Body of pancreas (tissue), 4 donors: ENCODE results near the gene ATP1A1. TPM values are rescaled to one million over a fixed set of nuclear protein-coding genes. Genes with fewer than 3 reads are reported as not detected.

Experiments
- ATAC-seq: fragments of 150-250 bp; one replicate; pipeline ENCODE4 v1.9.1; 2016
- DNase-seq, 4 donors: peaks; one replicate each; pipeline ENCODE4 v3.0.0-alpha.2; 2019
- H3K27ac ChIP-seq, 4 donors: fragments of 200-600 bp; sonication (generic); 1 replicate in 3 of 4; 2 replicates in 1 of 4; pipeline versions ENCODE4 v1.5.1 to v1.6.1; 2016 to 2019; ENCODE audit warnings: mild to moderate bottlenecking in 1 of 4, mixed read lengths in 1 of 4, moderate library complexity in 1 of 4
- H3K27me3 ChIP-seq, 2 donors: fragments of 200-600 bp; sonication (generic); one replicate each; pipeline ENCODE4 v1.6.0; 2016; ENCODE audit warnings: mild to moderate bottlenecking in 1 of 2
- H3K36me3 ChIP-seq, 2 donors: fragments of 200-600 bp; sonication (generic); replicated peaks in 1 of 2; 2 replicates each; pipeline ENCODE4 v1.5.1; 2016; ENCODE audit warnings: low read depth in 2 of 2; ENCODE audit not compliant: insufficient read depth in 1 of 2
- H3K4me1 ChIP-seq: fragments of 200-600 bp; sonication (generic); one replicate; pipeline ENCODE4 v1.6.0; 2016
- H3K4me3 ChIP-seq, 2 donors: fragments of 200-600 bp; sonication (generic); 1 replicate in 1 of 2; 2 replicates in 1 of 2; pipeline ENCODE4 v1.5.1; 2016 to 2019
- H3K9me3 ChIP-seq, 3 donors: fragments of 200-600 bp; sonication (generic); 1 replicate in 2 of 3; 2 replicates in 1 of 3; pipeline ENCODE4 v1.5.1; 2016
- POLR2A ChIP-seq, 3 donors: fragments of 450-650 bp; IDR thresholded peaks; one replicate each; pipeline ENCODE4 v1.6.1; 2016; ENCODE audit warnings: antibody characterized with exemption in 3 of 3, mild to moderate bottlenecking in 2 of 3
- WGBS, 2 donors: methylation state at CpG; one replicate each; pipeline ENCODE4 v1.1.5; 2017; 5-methylcytosine and 5-hydroxymethylcytosine counted together
- intact Hi-C: fragments of 100-400 bp; cut with DNase I; formaldehyde crosslinking; loops from one replicate; pipeline ENCODE4 v1.15.1; 2023
- total RNA-seq, 2 donors: library from RNA; depleted of rRNA; stranded (reverse); fragments of >200 nt; gene quantifications; one replicate each; pipeline ENCODE4 v1.1.0, GENCODE V29; 2016
- TF ChIP-seq, protein P1 (sequence below), 7 experiments: fragments of 450-650 bp in 4 of 7; fragments of 200-600 bp in 3 of 7; sonication (generic) in 3 of 7; IDR thresholded peaks; one replicate each; pipeline ENCODE4 v1.5.1; 2016 to 2019; ENCODE audit warnings: antibody characterized with exemption in 7 of 7

ATP1A1 gene
- total RNA-seq, 2 donors from 2014 or later, result 423 to 593 TPM

DNA sequence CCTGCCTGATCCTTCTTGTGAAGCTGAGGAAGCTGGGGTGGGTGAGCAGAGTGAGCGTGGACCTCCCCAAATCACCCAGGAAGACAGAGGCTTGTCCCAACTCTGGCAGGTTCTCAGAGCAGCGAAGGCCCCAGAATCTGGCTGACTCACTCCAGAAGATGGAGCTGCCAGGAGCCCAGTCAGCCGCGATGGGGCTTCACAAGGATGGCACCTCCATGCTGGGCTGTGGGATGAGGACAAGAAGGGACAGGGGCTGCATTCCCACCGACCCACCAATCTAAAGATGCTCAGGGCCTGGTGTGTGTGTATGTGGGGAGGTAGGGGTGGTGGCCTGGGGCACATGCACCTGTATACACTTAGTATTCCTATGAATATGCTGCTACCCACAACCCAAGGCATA lies 52.9 kb downstream of the ATP1A1 start:
- Histone ChIP-seq H3K4me1 (no peaks in the 10 kb centered on the region), H3K9me3 (no peaks in the 10 kb centered on the region), H3K36me3 (no peaks in the 10 kb centered on the region), H3K27me3 (no peaks in the 10 kb centered on the region), H3K4me3 (no peak overlapping the region), H3K27ac (no peak overlapping the region)
- ATAC-seq (no peak), DNase-seq (no peak)
- intact Hi-C loops, result loop anchor here (10.0 kb wide), 1 partner anchor 49 kb away; no protein-coding TSS in a partner anchor
- 81 to 83% methylated on average over 5 of the region's 5 CpGs for WGBS, 2 donors
- TF ChIP-seq POLR2A (IDR thresholded peaks at IDR 0.05), result no peak
- TF ChIP-seq, protein P1, sequence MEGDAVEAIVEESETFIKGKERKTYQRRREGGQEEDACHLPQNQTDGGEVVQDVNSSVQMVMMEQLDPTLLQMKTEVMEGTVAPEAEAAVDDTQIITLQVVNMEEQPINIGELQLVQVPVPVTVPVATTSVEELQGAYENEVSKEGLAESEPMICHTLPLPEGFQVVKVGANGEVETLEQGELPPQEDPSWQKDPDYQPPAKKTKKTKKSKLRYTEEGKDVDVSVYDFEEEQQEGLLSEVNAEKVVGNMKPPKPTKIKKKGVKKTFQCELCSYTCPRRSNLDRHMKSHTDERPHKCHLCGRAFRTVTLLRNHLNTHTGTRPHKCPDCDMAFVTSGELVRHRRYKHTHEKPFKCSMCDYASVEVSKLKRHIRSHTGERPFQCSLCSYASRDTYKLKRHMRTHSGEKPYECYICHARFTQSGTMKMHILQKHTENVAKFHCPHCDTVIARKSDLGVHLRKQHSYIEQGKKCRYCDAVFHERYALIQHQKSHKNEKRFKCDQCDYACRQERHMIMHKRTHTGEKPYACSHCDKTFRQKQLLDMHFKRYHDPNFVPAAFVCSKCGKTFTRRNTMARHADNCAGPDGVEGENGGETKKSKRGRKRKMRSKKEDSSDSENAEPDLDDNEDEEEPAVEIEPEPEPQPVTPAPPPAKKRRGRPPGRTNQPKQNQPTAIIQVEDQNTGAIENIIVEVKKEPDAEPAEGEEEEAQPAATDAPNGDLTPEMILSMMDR (IDR thresholded peaks at IDR 0.05), result no peak

DNA sequence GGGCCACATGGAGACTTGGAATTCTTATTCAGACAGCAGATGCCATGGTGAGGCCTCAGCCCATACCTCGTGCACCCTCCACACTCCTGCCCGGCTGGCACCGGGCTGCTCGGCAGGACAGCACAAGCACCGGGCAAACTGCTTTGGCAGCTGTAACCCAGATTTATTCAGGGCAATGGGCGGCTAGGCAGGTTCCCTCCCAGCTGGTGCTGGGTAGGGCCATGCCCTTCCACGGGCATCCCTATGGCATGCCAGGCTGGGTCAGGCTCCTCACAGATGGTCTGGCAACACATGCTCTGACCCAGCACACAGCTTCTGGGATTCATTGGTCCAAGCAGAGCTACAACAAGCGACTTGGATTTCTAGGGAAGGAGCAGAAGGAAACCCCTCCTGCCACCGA lies 53.4 kb downstream of the ATP1A1 start:
- H3K27me3 ChIP-seq, result no peaks in the 10 kb centered on the region
- 58 to 87% methylated on average over 4 to 9 of the region's 9 CpGs for WGBS, 2 donors
- no peaks in the 10 kb centered on the region for H3K9me3 ChIP-seq
- no peak overlapping the region for H3K27ac ChIP-seq
- no peaks in the 10 kb centered on the region for H3K4me1 ChIP-seq
- H3K36me3 ChIP-seq, result no peaks in the 10 kb centered on the region
- intact Hi-C loops, result loop anchor here (10.0 kb wide), 1 partner anchor 48 kb away; no protein-coding TSS in a partner anchor
- no peak for ATAC-seq
- DNase-seq, result no peak
- no peak for TF ChIP-seq POLR2A (IDR thresholded peaks at IDR 0.05)
- TF ChIP-seq, protein P1 (IDR thresholded peaks at IDR 0.05), result no peak
- no peak overlapping the region for H3K4me3 ChIP-seq

DNA sequence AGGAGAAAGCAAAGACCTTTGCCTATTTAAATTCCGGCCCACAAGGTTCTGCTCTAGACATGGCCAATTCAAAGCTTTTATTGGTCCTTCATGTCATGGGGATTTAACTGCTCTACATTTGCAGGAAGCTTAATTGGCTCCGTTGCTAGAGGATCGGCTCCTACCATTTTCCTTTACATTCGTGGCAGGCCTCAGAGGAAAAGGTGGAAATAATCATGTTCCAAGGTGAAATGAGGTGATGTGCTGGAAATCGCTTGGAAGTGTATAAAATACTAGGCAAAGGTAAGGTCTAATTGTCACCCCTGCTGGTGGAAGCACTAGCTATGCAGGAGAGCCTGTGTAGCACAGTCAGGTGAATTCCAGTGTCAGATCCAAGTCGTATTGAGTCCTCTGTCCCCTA lies 55.5 kb downstream of the ATP1A1 start:
- no peak for DNase-seq
- no peaks in the 10 kb centered on the region for H3K9me3 ChIP-seq
- H3K4me1 ChIP-seq, result peaks cover 5% of the 10 kb centered on the region
- H3K4me3 ChIP-seq, result no peak overlapping the region
- TF ChIP-seq, protein P1 (IDR thresholded peaks at IDR 0.05), result no peak
- TF ChIP-seq POLR2A (IDR thresholded peaks at IDR 0.05), result no peak
- H3K27me3 ChIP-seq, result no peaks in the 10 kb centered on the region
- ATAC-seq, result no peak
- intact Hi-C loops, result loop anchor here (10.0 kb wide), 1 partner anchor 46 kb away; no protein-coding TSS in a partner anchor
- H3K27ac ChIP-seq, result no peak overlapping the region
- WGBS, 2 donors, result 82 to 83% methylated on average over 6 of the region's 6 CpGs
- H3K36me3 ChIP-seq, result no peaks in the 10 kb centered on the region

- DNase-seq (no peak), ATAC-seq (no peak)
- no peaks in the 10 kb centered on the region for H3K9me3 ChIP-seq
- peaks cover 5% of the 10 kb centered on the region for H3K4me1 ChIP-seq
- H3K4me3 ChIP-seq, result no peak overlapping the region
- intact Hi-C loops, result loop anchor here (10.0 kb wide), 1 partner anchor 45 kb away; no protein-coding TSS in a partner anchor
- H3K36me3 ChIP-seq, result no peaks in the 10 kb centered on the region
- no peak overlapping the region for H3K27ac ChIP-seq
- no peaks in the 10 kb centered on the region for H3K27me3 ChIP-seq
- TF ChIP-seq POLR2A (IDR thresholded peaks at IDR 0.05), result no peak
- TF ChIP-seq, protein P1 (IDR thresholded peaks at IDR 0.05), result no peak
- WGBS, 2 donors, result 66 to 73% methylated on average over 2 of the region's 2 CpGs
Measured at GRCh38 chr1:116429821-116430374, 56.9 kb downstream of the ATP1A1 start.
